Measurements from ENCODE around the gene KLK11.

Gene KLK11

GRCh38 chr19:51040151-51040550 is 13.7 kb upstream of the KLK11 start:
- DNase-seq (no peak), ATAC-seq (no peak)
- peaks cover 7% of the 10 kb centered on the region for H3K27me3 Mint-ChIP-seq
- no peaks in the 10 kb centered on the region for H3K9me3 Mint-ChIP-seq
- no peak overlapping the region for H3K4me3 Mint-ChIP-seq
- H3K4me1 Mint-ChIP-seq, result no peaks in the 10 kb centered on the region
- no peak overlapping the region for H3K27ac Mint-ChIP-seq

- Mint-ChIP-seq H3K4me3 (no peak overlapping the region), H3K27ac (no peak overlapping the region), H3K4me1 (no peaks in the 10 kb centered on the region), H3K27me3 (peaks cover 26% of the 10 kb centered on the region), H3K9me3 (no peaks in the 10 kb centered on the region)
- DNase-seq (no peak), ATAC-seq (no peak)
These were observed 10.1 kb upstream of the KLK11 start for GRCh38 chr19:51036519-51036918.

- Mint-ChIP-seq H3K4me3 (no peak within 1 kb of the TSS), H3K4me1 (no peaks in the 10 kb centered on the region), H3K9me3 (no peaks in the 10 kb centered on the region), H3K27me3 (peaks cover 26% of the 10 kb centered on the region), H3K27ac (no peak within 1 kb of the TSS)
- ATAC-seq, result no peak
- DNase-seq, result no peak
These were observed 8.3 kb upstream of the KLK11 start, which contains the start of gene KLK12 for GRCh38 chr19:51034704-51035103. TSS of gene KLK12 (minus strand) at chr19:51035002. CDS start at chr19:51034621, 381 bp downstream.

- Mint-ChIP-seq H3K4me1 (no peaks in the 10 kb centered on the region), H3K27me3 (peaks cover 37% of the 10 kb centered on the region), H3K4me3 (no peak overlapping the region), H3K9me3 (no peaks in the 10 kb centered on the region), H3K27ac (no peak overlapping the region)
- ATAC-seq, result no peak
- no peak for DNase-seq
These were observed 5.4 kb upstream of the KLK11 start for GRCh38 chr19:51031880-51032225.

- no peak overlapping the region for H3K27ac Mint-ChIP-seq
- H3K4me1 Mint-ChIP-seq, result no peaks in the 10 kb centered on the region
- no peak for DNase-seq
- ATAC-seq, result no peak
- no peaks in the 10 kb centered on the region for H3K9me3 Mint-ChIP-seq
- H3K27me3 Mint-ChIP-seq, result peaks cover 42% of the 10 kb centered on the region
- no peak overlapping the region for H3K4me3 Mint-ChIP-seq
These were observed 4.9 kb upstream of the KLK11 start for GRCh38 chr19:51031220-51031879.

GRCh38 chr19:51030631-51031030 is 4.2 kb upstream of the KLK11 start:
- no peaks in the 10 kb centered on the region for H3K9me3 Mint-ChIP-seq
- no peak for ATAC-seq
- H3K27me3 Mint-ChIP-seq, result peaks cover 47% of the 10 kb centered on the region
- no peak overlapping the region for H3K27ac Mint-ChIP-seq
- no peak overlapping the region for H3K4me3 Mint-ChIP-seq
- no peaks in the 10 kb centered on the region for H3K4me1 Mint-ChIP-seq
- no peak for DNase-seq

GRCh38 chr19:51029718-51030117 is 3.3 kb upstream of the KLK11 start:
- ATAC-seq (no peak), DNase-seq (no peak)
- Mint-ChIP-seq H3K27ac (no peak overlapping the region), H3K4me3 (no peak overlapping the region), H3K9me3 (no peaks in the 10 kb centered on the region), H3K27me3 (peaks cover 47% of the 10 kb centered on the region), H3K4me1 (no peaks in the 10 kb centered on the region)

- Mint-ChIP-seq H3K4me3 (no peak overlapping the region), H3K27me3 (peaks cover 51% of the 10 kb centered on the region), H3K9me3 (no peaks in the 10 kb centered on the region), H3K27ac (no peak overlapping the region), H3K4me1 (no peaks in the 10 kb centered on the region)
- no peak for DNase-seq
- ATAC-seq, result no peak
These were observed 1.5 kb upstream of the KLK11 start for GRCh38 chr19:51027873-51028272.

- H3K27ac Mint-ChIP-seq, result no peak overlapping the region
- no peak for ATAC-seq
- no peak for DNase-seq
- no peaks in the 10 kb centered on the region for H3K4me1 Mint-ChIP-seq
- no peak overlapping the region for H3K4me3 Mint-ChIP-seq
- H3K9me3 Mint-ChIP-seq, result no peaks in the 10 kb centered on the region
- H3K27me3 Mint-ChIP-seq, result peaks cover 57% of the 10 kb centered on the region
These were observed 850 bp upstream of the KLK11 start for GRCh38 chr19:51027126-51027806.

- Mint-ChIP-seq H3K27me3 (peaks cover 62% of the 10 kb centered on the region), H3K4me1 (no peaks in the 10 kb centered on the region), H3K9me3 (no peaks in the 10 kb centered on the region), H3K4me3 (no peak overlapping the region), H3K27ac (no peak overlapping the region)
- DNase-seq (no peak), ATAC-seq (no peak)
These were observed 435 bp downstream of the KLK11 start for GRCh38 chr19:51025809-51026553.

- Mint-ChIP-seq H3K9me3 (no peaks in the 10 kb centered on the region), H3K4me3 (no peak overlapping the region), H3K4me1 (peaks cover under 1% of the 10 kb centered on the region), H3K27ac (no peak overlapping the region), H3K27me3 (peaks cover 68% of the 10 kb centered on the region)
- DNase-seq (no peak), ATAC-seq (no peak)
These were observed 1.0 kb downstream of the KLK11 start for GRCh38 chr19:51025401-51025800.

- peaks cover 73% of the 10 kb centered on the region for H3K27me3 Mint-ChIP-seq
- no peak overlapping the region for H3K4me3 Mint-ChIP-seq
- ATAC-seq (no peak), DNase-seq (no peak)
- no peaks in the 10 kb centered on the region for H3K9me3 Mint-ChIP-seq
- H3K4me1 Mint-ChIP-seq, result peaks cover 5% of the 10 kb centered on the region
- no peak overlapping the region for H3K27ac Mint-ChIP-seq
These were observed 1.5 kb downstream of the KLK11 start for GRCh38 chr19:51024924-51025323.

GRCh38 chr19:51023946-51024345 is 2.5 kb downstream of the KLK11 start:
- Mint-ChIP-seq H3K9me3 (no peaks in the 10 kb centered on the region), H3K4me3 (no peak overlapping the region), H3K4me1 (peaks cover 14% of the 10 kb centered on the region), H3K27me3 (peaks cover 82% of the 10 kb centered on the region), H3K27ac (no peak overlapping the region)
- no peak for ATAC-seq
- DNase-seq, result no peak

- ATAC-seq (no peak), DNase-seq (no peak)
- H3K27ac Mint-ChIP-seq, result peak overlapping the region in 1 of 2 donors; percentile 28
- H3K4me3 Mint-ChIP-seq, result no peak overlapping the region
- H3K27me3 Mint-ChIP-seq, result peaks cover 92% of the 10 kb centered on the region
- no peaks in the 10 kb centered on the region for H3K9me3 Mint-ChIP-seq
- H3K4me1 Mint-ChIP-seq, result peaks cover 29% of the 10 kb centered on the region
These were observed 3.9 kb downstream of the KLK11 start for GRCh38 chr19:51022526-51022925.

- no peak overlapping the region for H3K4me3 Mint-ChIP-seq
- DNase-seq (no peak), ATAC-seq (no peak)
- peaks cover 92% of the 10 kb centered on the region for H3K27me3 Mint-ChIP-seq
- no peaks in the 10 kb centered on the region for H3K9me3 Mint-ChIP-seq
- peaks cover 37% of the 10 kb centered on the region for H3K4me1 Mint-ChIP-seq
- no peak overlapping the region for H3K27ac Mint-ChIP-seq
These were observed 5.3 kb downstream of the KLK11 start for GRCh38 chr19:51020988-51021651.

- Mint-ChIP-seq H3K9me3 (no peaks in the 10 kb centered on the region), H3K4me3 (peak within 1 kb of the TSS; percentile 55 to 70), H3K27ac (no peak within 1 kb of the TSS), H3K4me1 (peaks cover 37% of the 10 kb centered on the region), H3K27me3 (peaks cover 92% of the 10 kb centered on the region)
- ATAC-seq, result no peak
- no peak for DNase-seq
These were observed 6.9 kb downstream of the KLK11 start, which contains the start of gene KLK10 for GRCh38 chr19:51019544-51019925. TSS of gene KLK10 (minus strand) at chr19:51019709. CDS start at chr19:51019130, 579 bp downstream.
